GM19238 (cell line): ENCODE measurements around the gene EEFSEC.

Experiments
- DNase-seq: peaks from one replicate; pipeline ENCODE4 v3.0.0; 2011; ENCODE audit warnings: low spot score; ENCODE audit not compliant: insufficient read length

Gene EEFSEC

DNA sequence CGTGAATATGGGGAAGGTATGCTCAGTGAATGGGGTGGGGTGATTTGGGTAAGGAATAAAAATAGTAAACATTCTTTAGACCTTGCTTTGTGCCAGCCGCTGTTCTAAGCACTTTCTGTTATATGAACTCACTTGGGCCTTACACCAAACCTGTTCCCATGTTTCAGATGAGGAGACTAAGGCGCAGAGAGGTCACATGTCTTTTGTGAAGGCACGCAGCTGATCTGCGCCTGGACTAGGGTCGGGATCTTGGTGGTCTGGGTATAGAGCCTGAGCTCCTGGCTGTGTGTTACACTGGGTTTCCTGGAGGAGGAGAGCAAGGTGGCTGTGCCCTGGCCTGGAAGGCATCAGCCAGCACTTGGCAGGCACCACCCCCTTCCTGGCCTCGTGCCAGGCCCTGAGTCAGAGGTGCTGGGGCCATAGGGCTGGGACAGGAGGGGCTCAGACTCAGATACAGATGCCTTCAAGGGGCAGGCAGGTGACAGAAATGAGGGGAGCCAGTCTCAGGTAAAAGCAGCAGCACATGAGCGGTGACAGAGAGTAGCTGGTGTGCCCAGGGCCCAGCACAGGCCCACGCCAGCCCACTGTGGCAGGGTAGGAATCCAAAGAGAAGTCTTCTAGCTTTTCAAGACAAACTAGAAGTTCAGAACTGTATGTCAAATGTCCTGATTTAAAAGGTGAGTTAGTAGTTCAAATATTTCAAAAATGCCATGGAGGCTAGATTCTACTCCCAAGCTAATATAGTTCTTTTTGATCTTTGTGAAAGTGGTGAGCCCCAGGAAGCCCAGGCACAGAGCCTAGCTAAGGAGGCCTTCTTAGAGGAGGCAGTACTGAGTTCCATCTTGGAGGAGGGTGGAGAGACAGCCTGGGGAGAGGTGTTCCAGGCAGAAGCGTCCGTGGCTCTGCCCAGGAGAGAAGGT is 230.3 kb downstream of the EEFSEC start:
- DNase-seq = no peak

DNA sequence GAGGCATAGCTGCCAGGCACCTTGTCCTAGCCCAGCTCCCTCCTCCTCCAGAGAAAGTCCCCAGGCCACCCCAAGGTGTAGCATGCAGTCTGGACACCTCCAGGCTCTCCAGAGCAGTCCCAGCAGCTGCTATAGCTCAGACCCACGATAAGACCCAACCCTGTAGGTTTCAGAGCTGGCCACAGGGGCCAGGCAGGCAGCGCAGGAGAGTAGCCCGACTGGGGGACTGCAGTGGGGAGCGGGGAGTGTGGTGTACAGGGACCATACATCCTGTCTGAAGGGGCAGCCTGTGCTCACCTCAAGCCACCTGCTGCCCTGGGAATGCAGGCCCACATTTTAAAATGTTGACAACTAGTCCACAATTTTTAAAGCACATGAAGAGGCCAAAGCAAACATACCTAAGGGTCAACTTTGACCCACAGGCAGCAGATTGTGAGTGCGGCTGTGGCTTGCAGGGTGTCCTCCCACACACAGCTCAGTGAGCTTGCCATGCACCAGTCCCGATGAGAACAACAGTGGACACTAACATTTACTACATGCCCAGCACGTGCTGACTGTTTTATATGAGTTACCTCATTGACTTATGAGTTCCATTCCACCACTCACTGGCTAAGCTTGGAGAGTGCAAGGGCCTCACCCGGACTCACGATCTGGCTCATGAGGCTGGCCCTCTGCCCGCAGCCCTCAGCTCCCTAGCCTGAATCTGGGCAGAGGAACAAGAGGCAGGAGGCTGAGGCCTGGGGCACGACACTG is 232.0 kb downstream of the EEFSEC start:
- DNase-seq = no peak

DNA sequence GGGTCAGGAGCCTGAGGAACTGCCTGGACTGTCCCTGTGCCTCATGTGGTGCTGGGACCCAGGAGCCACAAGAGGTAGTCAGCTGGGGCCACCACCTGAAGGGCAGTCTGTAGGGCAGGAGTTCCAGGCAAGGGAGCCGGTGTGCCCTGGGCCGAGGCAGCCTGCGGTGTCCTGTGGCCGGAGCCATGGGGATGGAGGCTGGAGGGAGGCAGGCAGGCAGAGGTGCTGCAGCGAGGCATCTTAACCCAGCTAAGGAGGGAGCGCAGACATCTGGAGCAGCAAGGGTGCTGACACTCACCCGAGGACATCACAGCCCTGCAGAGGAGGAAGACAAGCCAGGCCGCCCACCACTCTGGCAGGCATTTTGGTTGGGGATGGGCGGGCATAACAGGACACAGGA is 235.7 kb downstream of the EEFSEC start:
- DNase-seq = no peak

DNA sequence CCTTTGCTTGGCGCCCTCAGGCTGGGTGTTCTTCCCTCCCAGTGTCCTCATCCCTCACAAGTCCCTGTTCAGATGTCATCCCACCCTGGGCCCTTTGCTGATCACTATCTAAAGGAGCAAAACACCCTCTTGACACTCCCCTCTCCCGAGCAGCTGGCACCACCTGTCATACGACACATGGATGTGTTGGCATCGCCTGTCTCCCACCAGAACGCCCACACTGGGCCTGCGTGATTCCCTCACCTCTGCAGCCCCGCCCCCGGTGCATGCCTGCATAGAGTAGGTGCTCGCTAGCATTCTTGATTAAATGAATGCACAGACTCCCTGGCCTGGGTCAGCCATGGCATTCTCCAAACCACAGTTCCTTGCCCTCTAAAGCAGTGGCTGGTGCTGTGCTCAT is 237.6 kb downstream of the EEFSEC start:
- no peak for DNase-seq

- no peak for DNase-seq
Measured at GRCh38 chr3:128392021-128392420, 238.7 kb downstream of the EEFSEC start.

GRCh38 chr3:128392818-128393544 is 239.7 kb downstream of the EEFSEC start:
- DNase-seq = no peak

DNA sequence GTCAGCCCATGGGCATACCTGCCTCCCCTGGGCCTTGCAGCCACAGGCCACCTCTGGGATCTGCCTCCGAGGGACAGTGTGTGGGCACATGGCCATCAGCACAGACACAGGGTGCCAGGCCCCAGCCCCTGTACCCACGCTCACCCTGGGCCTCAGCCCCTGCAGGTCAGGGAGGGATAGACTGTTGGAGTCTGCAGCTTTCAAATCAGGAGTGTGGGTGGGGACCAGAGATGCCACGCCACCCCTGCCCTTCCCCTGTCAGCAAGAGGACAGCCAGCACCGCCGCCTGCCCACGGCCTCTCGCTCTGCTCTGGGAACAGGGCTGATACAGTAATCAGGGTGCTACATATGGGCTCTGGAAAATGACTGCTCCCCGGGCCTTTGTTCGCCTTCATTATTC is 240.8 kb downstream of the EEFSEC start:
- no peak for DNase-seq

- no peak for DNase-seq
Measured at GRCh38 chr3:128395046-128395445, 241.8 kb downstream of the EEFSEC start.

GRCh38 chr3:128395500-128396162 is 242.3 kb downstream of the EEFSEC start:
- DNase-seq = no peak

GRCh38 chr3:128397484-128397883 is 244.2 kb downstream of the EEFSEC start:
- DNase-seq = no peak

- DNase-seq = no peak
Measured at GRCh38 chr3:128398586-128398985, 245.3 kb downstream of the EEFSEC start.

GRCh38 chr3:128399221-128399915 is 246.1 kb downstream of the EEFSEC start:
- no peak for DNase-seq

GRCh38 chr3:128400671-128401070 is 247.4 kb downstream of the EEFSEC start:
- DNase-seq = no peak

DNA sequence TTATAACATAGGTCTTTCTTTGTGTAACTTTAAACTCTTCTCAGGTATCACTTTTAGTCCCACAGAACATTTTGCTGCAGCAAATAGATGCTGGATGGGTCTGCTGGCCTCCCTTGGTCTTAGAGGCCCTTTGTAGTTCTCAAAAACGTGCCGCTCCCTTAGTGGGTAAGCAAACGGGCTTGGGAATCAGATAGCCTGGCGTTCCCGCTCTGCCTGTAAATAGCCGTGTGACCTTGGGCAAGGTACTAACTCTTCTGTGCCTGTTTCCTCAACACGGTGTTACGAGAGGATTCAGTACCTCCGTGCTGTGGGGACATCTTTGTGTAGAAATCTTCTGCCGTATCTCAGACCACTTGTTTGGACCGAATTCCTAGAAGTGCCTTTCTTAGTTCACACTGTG is 249.0 kb downstream of the EEFSEC start:
- no peak for DNase-seq

DNA sequence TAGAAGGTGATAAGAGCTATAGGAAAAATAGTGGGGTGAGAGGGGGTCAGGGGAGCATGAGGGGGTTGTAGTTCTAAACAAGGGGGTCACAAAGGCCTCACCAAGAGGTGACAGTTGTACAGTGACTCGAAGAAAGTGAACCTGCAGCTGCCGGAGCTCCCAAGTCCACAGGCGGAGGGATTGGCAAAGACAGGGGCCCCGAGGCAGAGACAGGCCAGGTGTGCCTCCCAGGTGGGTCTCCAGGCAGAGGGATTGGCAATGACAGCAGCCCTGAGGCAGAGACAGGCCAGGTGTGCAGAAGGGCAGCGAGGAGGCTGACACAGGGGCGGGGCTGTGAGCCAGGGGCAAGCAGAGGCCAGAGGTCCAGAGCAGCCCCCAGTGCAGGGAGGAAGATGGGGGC is 249.7 kb downstream of the EEFSEC start:
- no peak for DNase-seq

DNA sequence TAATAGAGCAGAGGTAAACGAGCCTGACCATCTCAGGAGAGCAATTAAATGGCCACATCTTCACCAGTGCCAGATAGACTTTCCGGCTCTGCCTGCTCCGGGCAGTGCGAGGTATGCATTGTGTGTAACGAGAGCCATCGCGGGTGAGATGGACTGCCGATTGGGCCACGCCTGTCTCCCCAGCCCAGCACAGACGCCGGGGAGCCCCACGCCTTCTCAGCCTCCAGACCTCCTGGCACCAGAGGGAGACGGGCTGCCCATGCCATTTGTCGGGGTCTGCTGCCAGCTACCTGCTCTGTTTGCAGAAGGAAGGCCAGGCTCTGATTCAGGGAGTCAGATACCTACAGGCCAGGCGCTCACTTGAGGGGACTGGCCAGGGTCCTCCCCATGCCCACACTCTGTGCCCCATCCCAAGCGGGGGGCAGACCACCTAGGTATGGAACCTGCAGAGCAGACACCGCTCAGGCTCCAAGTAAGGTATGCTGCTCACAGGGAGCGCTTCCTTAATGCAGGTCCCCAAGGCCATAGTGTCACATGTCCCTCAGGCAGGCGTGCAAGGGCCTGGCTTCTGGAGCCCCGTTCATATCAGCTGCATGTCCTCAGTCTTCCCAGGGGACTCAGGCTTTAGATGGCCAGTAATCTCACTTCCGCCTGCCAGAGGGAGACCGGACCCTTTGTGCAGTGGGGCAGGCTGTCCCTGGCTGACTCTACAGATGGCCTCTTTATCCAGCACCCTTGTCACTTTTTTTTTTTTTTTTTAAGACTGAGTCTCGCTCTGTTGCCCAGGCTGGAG is 251.2 kb downstream of the EEFSEC start:
- no peak for DNase-seq

- DNase-seq = no peak
Measured at GRCh38 chr3:128405554-128406277, 252.4 kb downstream of the EEFSEC start.

GRCh38 chr3:128407247-128407646 is 254.0 kb downstream of the EEFSEC start:
- DNase-seq = no peak

GRCh38 chr3:128408012-128408692 is 254.9 kb downstream of the EEFSEC start:
- no peak for DNase-seq
